Ascending aorta (tissue), 2 donors: ENCODE measurements around the gene MAOA. TPM values are rescaled to one million over a fixed set of nuclear protein-coding genes. Genes with fewer than 3 reads are reported as not detected.

Experiments used
- DNase-seq, 2 donors: peaks; one replicate each; pipeline ENCODE4 v3.0.0-alpha.2; 2019; ENCODE audit warnings: low spot score in 2 of 2
- H3K27ac ChIP-seq, 2 donors: fragments of 200-600 bp; sonication (generic); one replicate each; pipeline ENCODE4 v1.5.1; 2016 to 2017; ENCODE audit warnings: mild to moderate bottlenecking in 1 of 2
- H3K27me3 ChIP-seq: fragments of 200-600 bp; sonication (generic); one replicate; pipeline ENCODE4 v1.5.1; 2017
- H3K36me3 ChIP-seq, 2 donors: fragments of 200-600 bp; sonication (generic); one replicate each; pipeline ENCODE4 v1.5.1; 2016
- H3K4me1 ChIP-seq, 2 donors: fragments of 200-600 bp; sonication (generic); one replicate each; pipeline ENCODE4 v1.5.1; 2016 to 2017; ENCODE audit warnings: mild to moderate bottlenecking in 1 of 2
- H3K4me3 ChIP-seq, 2 donors: fragments of 200-600 bp; sonication (generic); one replicate each; pipeline ENCODE4 v1.5.1; 2016 to 2017; ENCODE audit warnings: mild to moderate bottlenecking in 1 of 2
- H3K9me3 ChIP-seq, 2 donors: fragments of 200-600 bp; sonication (generic); one replicate each; pipeline ENCODE4 v1.5.1; 2016
- CTCF ChIP-seq, 3 experiments: fragments of 200-600 bp in 2 of 3; fragments of 450-650 bp in 1 of 3; sonication (generic) in 2 of 3; IDR thresholded peaks; one replicate each; pipeline ENCODE4 v1.5.1; 2016 to 2019; ENCODE audit warnings: antibody characterized with exemption in 3 of 3, mild to moderate bottlenecking in 1 of 3, moderate library complexity in 1 of 3
- intact Hi-C: fragments of 100-400 bp; cut with DNase I; formaldehyde crosslinking; loops from one replicate; pipeline ENCODE4 v1.15.1; 2023
- total RNA-seq: library from RNA; depleted of rRNA; stranded (reverse); fragments of >200 nt; gene quantifications from one replicate; pipeline ENCODE4 v1.1.0, GENCODE V29; 2016

Gene MAOA
- total RNA-seq, 1 donor from 2014 or later, result 93.6 TPM

GRCh38 chrX:43785930-43786591 lies 130.0 kb downstream of the MAOA start:
- no peak overlapping the region for H3K27ac ChIP-seq
- no peaks in the 10 kb centered on the region for H3K9me3 ChIP-seq
- H3K36me3 ChIP-seq, result no peaks in the 10 kb centered on the region
- DNase-seq, result no peak
- H3K27me3 ChIP-seq, result no peaks in the 10 kb centered on the region
- H3K4me3 ChIP-seq, result no peak overlapping the region
- TF ChIP-seq CTCF (IDR thresholded peaks at IDR 0.05), result no peak
- intact Hi-C loops, result no loop called here
- no peaks in the 10 kb centered on the region for H3K4me1 ChIP-seq

Other genes with a start within 250 kb of the MAOA start
- gene MAOB, start 226.2 kb downstream of the MAOA start, total RNA-seq, result 4.6 TPM